HS-27A (cell line): ENCODE results near the gene USP47.
A peak's percentile ranks its signal among the peaks of the same experiment; 100 is the strongest.

ENCODE experiments used
- DNase-seq: peaks from one replicate; pipeline ENCODE4 v3.0.0-alpha.2; 2012; ENCODE audit warnings: low read depth, missing footprints

USP47 gene

GRCh38 chr11:11981364-11981763 is 139.6 kb downstream of the USP47 start:
- DNase-seq: no peak

DNA sequence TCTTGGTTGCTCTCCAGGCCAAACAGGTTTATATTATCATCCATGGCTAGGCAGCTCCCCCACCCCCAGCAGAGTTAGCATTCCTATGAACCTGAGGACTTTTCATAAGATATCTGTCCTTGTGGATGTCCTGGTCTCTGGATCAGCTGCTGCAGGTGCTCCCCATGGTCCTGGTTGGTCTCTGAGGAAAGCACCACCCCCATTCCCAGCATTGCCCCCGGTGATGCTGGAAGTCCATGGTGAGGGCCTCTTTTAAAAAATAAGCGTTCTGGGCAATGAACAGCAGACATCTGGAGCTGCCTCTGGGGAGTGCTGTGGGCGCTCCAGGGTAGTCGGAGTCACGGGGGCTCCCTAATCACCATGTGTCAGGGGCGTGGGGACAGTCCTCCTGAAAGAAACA is 140.1 kb downstream of the USP47 start:
- no peak for DNase-seq

DNA sequence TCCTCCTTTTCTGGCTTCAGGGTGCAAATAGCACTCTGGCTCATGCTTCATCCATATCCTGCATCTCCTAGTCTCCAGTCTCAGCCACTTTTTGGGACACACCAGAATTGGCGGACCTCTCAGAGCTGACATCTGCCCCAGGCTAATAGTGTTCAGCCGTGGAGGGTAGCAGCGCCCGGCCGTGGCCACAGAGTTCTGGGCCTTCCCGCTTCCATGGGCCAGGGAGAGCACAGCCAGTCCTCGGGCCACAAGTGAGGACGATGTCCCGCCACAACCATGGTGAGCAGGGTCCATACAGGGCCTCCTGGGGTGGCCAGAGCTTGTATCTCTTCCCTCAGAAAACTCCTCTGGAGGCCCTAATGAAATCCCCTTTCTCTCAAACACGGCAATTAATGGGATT is 140.7 kb downstream of the USP47 start:
- DNase-seq: no peak

- no peak for DNase-seq
These were observed 141.2 kb downstream of the USP47 start for GRCh38 chr11:11982975-11983374.

GRCh38 chr11:11983427-11983826 is 141.7 kb downstream of the USP47 start:
- no peak for DNase-seq

DNA sequence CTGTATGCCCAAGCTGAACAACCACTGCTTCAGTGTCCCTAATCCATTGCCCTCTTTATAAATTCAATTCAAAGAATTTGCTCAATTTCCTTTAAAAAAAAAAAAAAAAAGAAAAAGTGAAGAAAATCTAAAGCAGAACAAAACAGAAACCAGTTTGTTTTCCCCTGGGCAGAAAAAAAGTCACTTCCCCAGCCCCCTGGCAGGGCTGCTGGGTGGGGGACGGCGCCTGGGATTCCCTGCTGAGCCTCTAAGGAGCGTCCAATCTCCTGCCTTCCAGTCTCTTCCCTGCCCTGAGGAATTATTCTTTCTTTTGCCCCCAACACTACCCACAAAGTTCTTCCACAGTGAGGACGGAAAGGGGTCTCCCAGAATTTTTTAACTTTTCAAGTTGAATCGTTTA is 142.8 kb downstream of the USP47 start:
- DNase-seq: no peak

DNA sequence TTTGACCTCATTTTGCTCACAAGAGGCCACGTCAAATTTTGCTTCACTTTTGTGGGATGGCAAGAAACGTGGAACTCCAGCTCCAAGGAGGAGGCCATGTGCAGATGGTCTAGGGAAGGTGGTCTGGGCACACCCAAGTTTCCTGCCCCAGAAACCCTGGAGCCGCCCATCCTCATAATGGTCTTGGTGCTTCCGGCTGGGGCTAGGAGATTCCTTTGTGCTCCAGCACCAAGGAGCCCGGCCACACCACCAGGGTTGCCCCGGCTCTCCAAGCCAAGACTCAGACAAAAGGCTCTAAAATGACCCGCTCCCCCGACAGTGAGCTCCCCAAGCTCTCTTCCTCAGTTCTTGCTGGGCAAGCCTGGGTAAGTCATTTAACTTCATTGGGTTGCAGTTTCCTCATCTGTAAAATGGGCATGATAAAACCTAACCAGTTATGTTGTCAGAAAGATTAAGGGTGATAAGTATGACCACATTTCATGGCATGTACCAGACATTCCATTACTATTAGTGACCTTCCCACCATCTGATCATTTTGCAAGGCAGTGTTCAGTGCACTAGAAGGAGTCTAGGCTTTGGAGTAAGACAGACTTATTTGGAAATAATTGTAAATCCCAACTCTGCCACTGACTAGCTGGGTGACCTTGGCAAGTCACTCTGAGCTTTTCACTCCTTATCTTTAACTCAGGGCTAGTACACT is 143.4 kb downstream of the USP47 start:
- no peak for DNase-seq

DNA sequence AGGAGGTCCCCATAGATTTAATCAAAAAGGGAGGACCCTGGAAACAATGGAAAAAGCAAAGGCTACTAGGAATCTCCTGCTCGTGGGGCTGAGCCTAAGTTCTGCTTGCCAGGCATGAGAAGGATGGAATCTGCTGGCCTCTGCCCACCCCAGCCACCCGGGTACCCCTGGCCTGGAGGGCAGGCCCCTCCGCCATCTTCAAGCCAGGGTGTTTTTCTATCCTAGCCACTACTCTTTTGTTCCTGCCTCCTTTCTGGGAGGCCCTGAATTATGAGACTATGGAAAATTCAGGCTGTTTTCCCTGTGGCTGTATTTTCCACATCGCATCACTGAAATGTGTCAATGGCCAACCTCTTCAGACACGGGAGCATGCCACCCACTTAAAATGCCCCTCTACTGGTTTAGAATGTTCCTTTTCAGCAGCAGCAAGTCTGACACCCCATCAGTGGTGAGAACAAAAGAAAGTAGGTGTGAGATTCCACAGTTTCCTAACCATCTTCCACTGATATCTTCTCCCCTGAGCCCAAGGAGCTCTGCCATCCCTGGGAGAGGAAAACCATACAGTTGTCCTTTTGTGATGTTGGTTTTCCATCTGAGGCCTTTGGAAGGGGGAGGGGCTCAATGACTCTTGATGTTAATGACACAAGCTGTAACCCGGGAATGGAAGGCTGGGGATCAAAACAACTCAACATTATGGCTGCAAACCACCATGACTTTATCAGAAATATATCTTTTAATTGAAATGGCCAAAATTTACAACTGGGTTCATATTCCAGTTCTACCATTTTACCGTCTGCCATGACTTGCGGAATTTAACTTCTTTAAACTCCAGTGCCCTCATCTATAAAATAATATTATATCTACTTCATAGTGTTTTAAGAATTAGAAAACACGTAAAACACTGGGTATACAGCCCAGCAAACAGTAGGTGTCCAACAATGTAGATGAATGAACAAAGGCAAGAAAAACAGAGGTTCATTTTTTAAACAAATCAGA is 144.5 kb downstream of the USP47 start:
- DNase-seq: no peak

DNA sequence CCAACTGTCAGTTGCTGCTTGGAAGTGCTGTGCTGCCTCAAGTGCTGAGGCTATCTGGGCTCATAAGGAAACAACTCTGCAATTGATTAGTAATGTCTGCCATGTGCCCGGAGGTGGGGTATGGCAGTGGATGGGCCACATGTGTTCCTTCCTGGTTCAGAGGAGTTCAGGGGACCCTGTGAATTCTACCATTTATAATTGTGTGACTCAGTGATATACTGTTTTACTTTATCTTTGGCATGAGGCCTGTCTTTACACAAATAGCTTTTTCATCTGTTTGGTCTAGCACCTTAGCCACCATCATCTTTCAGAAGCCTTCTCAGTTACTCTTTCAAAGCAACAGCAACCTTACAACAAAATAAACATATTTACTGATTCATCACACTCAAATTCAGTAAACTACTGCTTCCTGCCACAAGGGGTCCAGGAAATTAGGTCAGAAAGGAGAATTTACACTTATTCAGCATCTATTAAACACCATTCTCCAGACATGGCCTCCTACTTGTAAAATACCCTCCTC is 145.8 kb downstream of the USP47 start:
- DNase-seq: no peak

GRCh38 chr11:11988099-11988651 is 146.4 kb downstream of the USP47 start:
- DNase-seq: no peak

- DNase-seq: no peak
These were observed 147.0 kb downstream of the USP47 start for GRCh38 chr11:11988681-11989261.

- DNase-seq: no peak
These were observed 148.3 kb downstream of the USP47 start for GRCh38 chr11:11989774-11990744.

GRCh38 chr11:11992257-11993212 is 150.8 kb downstream of the USP47 start:
- no peak for DNase-seq

DNA sequence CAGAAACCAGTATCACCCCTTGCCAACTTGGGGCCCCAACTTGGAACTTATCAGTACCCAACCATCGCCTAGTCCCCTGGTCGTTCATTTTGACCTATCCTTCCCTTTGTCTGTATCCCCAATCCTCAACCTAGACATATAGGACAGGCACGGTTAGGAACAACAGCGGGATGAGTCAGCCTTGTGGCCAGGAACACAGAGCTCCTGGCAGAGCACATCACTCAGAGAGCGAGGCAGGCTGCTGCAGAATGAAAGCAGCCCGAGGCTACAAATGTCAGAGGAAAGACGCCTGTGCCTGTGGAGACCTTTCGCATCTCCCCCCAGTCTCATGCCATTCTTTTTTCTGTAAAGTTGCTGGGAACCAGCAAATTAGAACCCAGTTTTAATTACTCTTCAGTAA is 152.1 kb downstream of the USP47 start:
- DNase-seq: no peak

- no peak for DNase-seq
These were observed 153.8 kb downstream of the USP47 start for GRCh38 chr11:11995601-11996000.

DNA sequence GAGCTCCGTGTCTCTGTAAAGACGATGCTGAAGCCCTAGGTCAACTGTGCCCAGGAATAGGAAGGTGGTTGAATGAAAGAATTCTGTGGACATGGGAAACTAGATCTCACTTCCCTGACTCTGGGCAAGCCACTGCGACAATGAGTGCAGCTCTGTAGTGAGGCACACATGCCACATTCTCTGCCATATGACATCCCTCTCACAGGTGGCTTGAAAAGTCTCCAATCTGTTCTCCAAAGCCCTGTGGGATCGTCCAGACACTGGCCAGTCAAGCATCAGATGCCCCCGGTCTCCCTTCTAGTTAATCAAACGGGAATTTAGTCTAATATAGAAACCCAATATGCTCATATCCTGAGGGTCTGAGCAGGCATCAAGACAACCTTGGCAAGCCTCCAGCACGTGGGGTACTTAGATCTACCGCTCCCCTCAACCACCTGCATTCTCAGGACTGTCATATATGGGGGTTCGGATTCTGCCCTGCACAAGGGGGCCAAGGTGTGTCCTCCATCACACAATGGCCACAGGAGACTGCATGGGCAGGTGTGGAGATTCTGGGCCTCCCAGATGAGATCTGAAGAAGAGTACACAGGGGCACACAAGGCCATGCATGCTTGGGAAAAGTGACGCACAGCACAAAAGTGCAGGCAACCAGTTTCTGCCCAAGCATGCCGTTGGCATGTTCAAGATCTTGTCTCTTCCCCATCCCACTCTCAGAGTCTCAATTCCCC is 154.7 kb downstream of the USP47 start:
- DNase-seq: no peak

- no peak for DNase-seq
These were observed 155.2 kb downstream of the USP47 start for GRCh38 chr11:11997049-11997322.

- peak; percentile 88 for DNase-seq
These were observed 156.5 kb downstream of the USP47 start for GRCh38 chr11:11998091-11998781.

DNA sequence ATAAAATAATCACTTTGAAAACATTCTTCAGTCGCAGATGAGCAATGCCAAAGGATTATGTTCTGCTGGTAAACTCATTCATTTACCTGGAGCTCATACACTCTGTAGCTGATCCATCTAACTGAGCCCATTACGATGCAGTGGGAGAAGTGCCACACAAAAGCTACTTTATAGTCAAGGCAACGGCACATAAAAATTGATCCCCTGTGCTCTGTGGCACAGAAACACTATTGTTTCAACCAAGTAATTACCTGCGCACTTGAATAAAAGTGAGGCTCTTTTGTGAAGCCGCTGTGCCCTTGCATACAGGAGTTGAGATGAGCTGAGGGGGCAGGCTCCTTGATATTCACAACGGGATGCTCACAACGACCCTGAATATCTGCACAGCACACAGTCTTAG is 159.4 kb downstream of the USP47 start:
- DNase-seq: no peak
